Gastroesophageal sphincter (tissue), 4 donors: ENCODE results near the gene MRPL52. TPM values are rescaled to one million over a fixed set of nuclear protein-coding genes. Genes with fewer than 3 reads are reported as not detected.

Source experiments
- ATAC-seq: fragments of 150-250 bp; one replicate; pipeline ENCODE4 v1.9.1; 2016; ENCODE audit warnings: mild to moderate bottlenecking, moderate library complexity
- H3K27ac ChIP-seq, 4 donors: fragments of 200-600 bp; sonication (generic) in 3 of 4; 1 replicate in 3 of 4; 2 replicates in 1 of 4; pipeline ENCODE4 v1.5.1; 2016 to 2019
- H3K27me3 ChIP-seq: fragments of 200-600 bp; sonication (generic); one replicate; pipeline ENCODE4 v1.5.1; 2019
- H3K36me3 ChIP-seq, 2 donors: fragments of 200-600 bp; sonication (generic); one replicate each; pipeline ENCODE4 v1.5.1; 2019; ENCODE audit warnings: control low read depth in 1 of 2
- H3K4me1 ChIP-seq, 3 donors: fragments of 200-600 bp; sonication (generic); 1 replicate in 2 of 3; 2 replicates in 1 of 3; pipeline ENCODE4 v1.5.1; 2016 to 2019; ENCODE audit warnings: control low read depth in 2 of 3
- H3K4me3 ChIP-seq, 2 donors: fragments of 200-600 bp; sonication (generic); one replicate each; pipeline ENCODE4 v1.5.1; 2019; ENCODE audit warnings: mild to moderate bottlenecking in 1 of 2, moderate library complexity in 1 of 2
- H3K9me3 ChIP-seq, 3 donors: fragments of 200-600 bp; sonication (generic); one replicate each; pipeline ENCODE4 v1.5.1; 2017 to 2019; ENCODE audit warnings: control low read depth in 2 of 3
- EP300 ChIP-seq: sonication (generic); formaldehyde crosslinking; IDR thresholded peaks from one replicate; pipeline ENCODE4 v1.6.1; 2017; ENCODE audit warnings: antibody characterized with exemption, mild to moderate bottlenecking
- POLR2A ChIP-seq, 2 donors: fragments of 450-650 bp; IDR thresholded peaks; one replicate each; pipeline ENCODE4 v1.6.1; 2017; ENCODE audit warnings: antibody characterized with exemption in 2 of 2, mild to moderate bottlenecking in 2 of 2, moderate library complexity in 1 of 2
- POLR2AphosphoS5 ChIP-seq: sonication (generic); formaldehyde crosslinking; IDR thresholded peaks from one replicate; pipeline ENCODE4 v1.6.1; 2017; ENCODE audit warnings: antibody characterized with exemption
- WGBS, 2 donors: methylation state at CpG; one replicate each; pipeline ENCODE4 v1.1.5; 2018; ENCODE audit warnings: low coverage in 1 of 2; 5-methylcytosine and 5-hydroxymethylcytosine counted together
- total RNA-seq, 4 donors: library from RNA; depleted of rRNA; stranded (reverse); fragments of >200 nt; gene quantifications; one replicate each; pipeline ENCODE4 v1.1.0, GENCODE V29; 2016
- TF ChIP-seq, protein P1 (sequence below), 4 experiments: fragments of 200-600 bp in 2 of 4; fragments of 450-650 bp in 2 of 4; sonication (generic) in 1 of 4; IDR thresholded peaks; one replicate each; pipeline ENCODE4 v1.5.1; 2017 to 2019; ENCODE audit warnings: antibody characterized with exemption in 4 of 4, mild to moderate bottlenecking in 2 of 4, moderate library complexity in 2 of 4

Gene MRPL52
- total RNA-seq, 4 donors from 2014 or later, result 24.4 to 65.0 (median 35.0) TPM

DNA sequence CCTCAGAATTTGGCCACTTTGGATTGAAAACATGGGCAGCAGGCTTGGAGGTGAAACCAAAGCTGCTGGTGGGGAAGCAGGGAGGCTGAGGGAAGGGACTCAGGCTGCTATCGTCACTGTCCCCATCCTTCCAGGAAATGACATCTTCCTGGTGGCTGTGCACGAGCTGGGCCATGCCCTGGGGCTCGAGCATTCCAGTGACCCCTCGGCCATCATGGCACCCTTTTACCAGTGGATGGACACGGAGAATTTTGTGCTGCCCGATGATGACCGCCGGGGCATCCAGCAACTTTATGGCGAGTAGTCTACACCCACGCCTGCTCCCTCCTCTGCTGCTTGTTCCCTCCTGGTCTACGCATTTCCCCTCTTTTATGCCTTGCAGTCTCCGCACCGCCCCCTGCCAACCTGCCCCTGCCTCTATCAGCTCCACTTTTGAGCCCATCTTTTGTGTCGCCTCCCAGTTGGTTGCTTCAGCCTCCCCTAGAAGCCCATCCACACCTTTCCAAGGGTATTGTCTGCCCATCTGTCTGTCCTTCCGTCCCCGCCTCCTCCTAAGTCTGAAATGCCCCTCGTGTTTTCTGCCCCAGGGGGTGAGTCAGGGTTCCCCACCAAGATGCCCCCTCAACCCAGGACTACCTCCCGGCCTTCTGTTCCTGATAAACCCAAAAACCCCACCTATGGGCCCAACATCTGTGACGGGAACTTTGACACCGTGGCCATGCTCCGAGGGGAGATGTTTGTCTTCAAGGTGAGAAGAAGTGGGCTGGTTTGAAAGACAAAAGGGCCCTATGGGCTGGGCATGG is 13.6 kb downstream of the MRPL52 start:
- ATAC-seq, result no peak
- Histone ChIP-seq H3K27ac (peak overlapping the region in 3 of 4 donors; percentile 27 to 90 (median 51)), H3K4me1 (peaks cover 0 to 98% (median 37%) of the 10 kb centered on the region in 3 donors), H3K4me3 (no peak overlapping the region), H3K9me3 (no peaks in the 10 kb centered on the region), H3K27me3 (no peaks in the 10 kb centered on the region), H3K36me3 (peaks cover 0 to 66% of the 10 kb centered on the region in 2 donors)
- WGBS, 2 donors, result 84 to 85% methylated on average over 12 to 16 of the region's 21 CpGs
- TF ChIP-seq, protein P1, sequence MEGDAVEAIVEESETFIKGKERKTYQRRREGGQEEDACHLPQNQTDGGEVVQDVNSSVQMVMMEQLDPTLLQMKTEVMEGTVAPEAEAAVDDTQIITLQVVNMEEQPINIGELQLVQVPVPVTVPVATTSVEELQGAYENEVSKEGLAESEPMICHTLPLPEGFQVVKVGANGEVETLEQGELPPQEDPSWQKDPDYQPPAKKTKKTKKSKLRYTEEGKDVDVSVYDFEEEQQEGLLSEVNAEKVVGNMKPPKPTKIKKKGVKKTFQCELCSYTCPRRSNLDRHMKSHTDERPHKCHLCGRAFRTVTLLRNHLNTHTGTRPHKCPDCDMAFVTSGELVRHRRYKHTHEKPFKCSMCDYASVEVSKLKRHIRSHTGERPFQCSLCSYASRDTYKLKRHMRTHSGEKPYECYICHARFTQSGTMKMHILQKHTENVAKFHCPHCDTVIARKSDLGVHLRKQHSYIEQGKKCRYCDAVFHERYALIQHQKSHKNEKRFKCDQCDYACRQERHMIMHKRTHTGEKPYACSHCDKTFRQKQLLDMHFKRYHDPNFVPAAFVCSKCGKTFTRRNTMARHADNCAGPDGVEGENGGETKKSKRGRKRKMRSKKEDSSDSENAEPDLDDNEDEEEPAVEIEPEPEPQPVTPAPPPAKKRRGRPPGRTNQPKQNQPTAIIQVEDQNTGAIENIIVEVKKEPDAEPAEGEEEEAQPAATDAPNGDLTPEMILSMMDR (IDR thresholded peaks at IDR 0.05), result no peak
- TF ChIP-seq EP300, result no peak
- TF ChIP-seq POLR2AphosphoS5, result no peak
- TF ChIP-seq POLR2A (IDR thresholded peaks at IDR 0.05), result no peak

DNA sequence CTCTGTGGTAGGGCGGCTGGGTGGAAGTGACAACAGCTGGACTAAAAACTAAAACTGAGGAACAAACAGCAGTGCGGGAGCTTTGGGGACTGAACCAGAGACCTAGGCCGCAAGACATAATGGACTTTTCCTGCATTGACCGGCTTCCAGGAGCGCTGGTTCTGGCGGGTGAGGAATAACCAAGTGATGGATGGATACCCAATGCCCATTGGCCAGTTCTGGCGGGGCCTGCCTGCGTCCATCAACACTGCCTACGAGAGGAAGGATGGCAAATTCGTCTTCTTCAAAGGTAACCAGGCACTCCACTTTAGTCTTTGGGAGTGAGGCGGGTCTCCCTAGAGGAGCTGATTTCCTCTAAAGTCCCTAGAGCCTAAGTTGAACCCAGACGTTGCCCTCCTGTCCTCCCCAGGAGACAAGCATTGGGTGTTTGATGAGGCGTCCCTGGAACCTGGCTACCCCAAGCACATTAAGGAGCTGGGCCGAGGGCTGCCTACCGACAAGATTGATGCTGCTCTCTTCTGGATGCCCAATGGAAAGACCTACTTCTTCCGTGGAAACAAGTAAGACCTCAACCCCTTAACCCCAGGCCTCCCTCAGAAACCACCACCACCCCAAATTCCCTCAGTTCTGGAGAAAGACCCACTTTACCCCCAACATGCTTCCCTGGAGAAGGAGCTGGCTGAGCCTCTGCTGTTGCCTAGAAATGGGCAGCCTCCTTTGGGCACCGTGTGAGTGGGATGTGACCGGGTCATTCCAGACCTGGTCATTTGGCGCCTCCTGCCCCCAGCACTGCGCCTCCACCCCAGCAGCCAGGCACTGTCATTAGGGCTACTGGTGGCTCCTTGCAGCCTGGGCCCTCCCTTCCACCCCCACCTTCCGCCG is 14.8 kb downstream of the MRPL52 start:
- TF ChIP-seq EP300 (no peak), POLR2A (IDR thresholded peaks at IDR 0.05) (no peak), POLR2AphosphoS5 (no peak)
- TF ChIP-seq, protein P1 (IDR thresholded peaks at IDR 0.05), result no peak
- H3K27ac ChIP-seq, result peak overlapping the region in 3 of 4 donors; percentile 82 to 90 (median 86)
- H3K9me3 ChIP-seq, result no peaks in the 10 kb centered on the region
- peaks cover 0 to 66% of the 10 kb centered on the region in 2 donors for H3K36me3 ChIP-seq
- peaks cover 0 to 98% (median 38%) of the 10 kb centered on the region in 3 donors for H3K4me1 ChIP-seq
- ATAC-seq, result no peak
- no peaks in the 10 kb centered on the region for H3K27me3 ChIP-seq
- H3K4me3 ChIP-seq, result no peak overlapping the region
- WGBS, 2 donors, result 81 to 100% methylated on average over 5 to 6 of the region's 22 CpGs

DNA sequence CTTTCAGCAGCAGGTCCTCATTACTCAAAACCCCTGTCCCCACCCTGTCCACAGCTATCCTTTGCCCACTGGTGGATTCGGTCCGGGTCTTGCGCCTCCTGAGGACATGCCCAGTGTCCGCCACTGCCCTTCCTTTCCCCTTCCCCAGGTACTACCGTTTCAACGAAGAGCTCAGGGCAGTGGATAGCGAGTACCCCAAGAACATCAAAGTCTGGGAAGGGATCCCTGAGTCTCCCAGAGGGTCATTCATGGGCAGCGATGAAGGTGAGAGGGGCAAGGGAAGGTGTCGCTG is 15.4 kb downstream of the MRPL52 start:
- H3K4me3 ChIP-seq, result no peak overlapping the region
- peaks cover 0 to 98% (median 41%) of the 10 kb centered on the region in 3 donors for H3K4me1 ChIP-seq
- no peak for ATAC-seq
- H3K27me3 ChIP-seq, result no peaks in the 10 kb centered on the region
- H3K27ac ChIP-seq, result peak overlapping the region in 3 of 4 donors; percentile 82 to 90 (median 86)
- peaks cover 0 to 66% of the 10 kb centered on the region in 2 donors for H3K36me3 ChIP-seq
- 77 to 100% methylated on average over 2 of the region's 9 CpGs for WGBS, 2 donors
- TF ChIP-seq POLR2AphosphoS5 (no peak), EP300 (no peak)
- TF ChIP-seq, protein P1 (IDR thresholded peaks at IDR 0.05), result no peak
- no peaks in the 10 kb centered on the region for H3K9me3 ChIP-seq

DNA sequence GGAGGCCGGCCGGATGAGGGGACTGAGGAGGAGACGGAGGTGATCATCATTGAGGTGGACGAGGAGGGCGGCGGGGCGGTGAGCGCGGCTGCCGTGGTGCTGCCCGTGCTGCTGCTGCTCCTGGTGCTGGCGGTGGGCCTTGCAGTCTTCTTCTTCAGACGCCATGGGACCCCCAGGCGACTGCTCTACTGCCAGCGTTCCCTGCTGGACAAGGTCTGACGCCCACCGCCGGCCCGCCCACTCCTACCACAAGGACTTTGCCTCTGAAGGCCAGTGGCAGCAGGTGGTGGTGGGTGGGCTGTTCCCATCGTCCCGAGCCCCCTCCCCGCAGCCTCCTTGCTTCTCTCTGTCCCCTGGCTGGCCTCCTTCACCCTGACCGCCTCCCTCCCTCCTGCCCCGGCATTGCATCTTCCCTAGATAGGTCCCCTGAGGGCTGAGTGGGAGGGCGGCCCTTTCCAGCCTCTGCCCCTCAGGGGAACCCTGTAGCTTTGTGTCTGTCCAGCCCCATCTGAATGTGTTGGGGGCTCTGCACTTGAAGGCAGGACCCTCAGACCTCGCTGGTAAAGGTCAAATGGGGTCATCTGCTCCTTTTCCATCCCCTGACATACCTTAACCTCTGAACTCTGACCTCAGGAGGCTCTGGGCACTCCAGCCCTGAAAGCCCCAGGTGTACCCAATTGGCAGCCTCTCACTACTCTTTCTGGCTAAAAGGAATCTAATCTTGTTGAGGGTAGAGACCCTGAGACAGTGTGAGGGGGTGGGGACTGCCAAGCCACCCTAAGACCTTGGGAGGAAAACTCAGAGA is 16.3 kb downstream of the MRPL52 start:
- TF ChIP-seq POLR2AphosphoS5, result no peak
- TF ChIP-seq, protein P1 (IDR thresholded peaks at IDR 0.05), result no peak
- TF ChIP-seq EP300, result no peak
- TF ChIP-seq POLR2A (IDR thresholded peaks at IDR 0.05), result no peak
- H3K27me3 ChIP-seq, result no peaks in the 10 kb centered on the region
- 40% methylated on average over 2 of the region's 26 CpGs; no CpG with 5 or more reads in 1 of the 2 donors for WGBS, 2 donors
- peak overlapping the region in 3 of 4 donors; percentile 82 to 90 (median 86) for H3K27ac ChIP-seq
- peaks cover 0 to 98% (median 51%) of the 10 kb centered on the region in 3 donors for H3K4me1 ChIP-seq
- no peak overlapping the region for H3K4me3 ChIP-seq
- no peaks in the 10 kb centered on the region for H3K9me3 ChIP-seq
- H3K36me3 ChIP-seq, result peaks cover 0 to 61% of the 10 kb centered on the region in 2 donors
- ATAC-seq, result no peak
